Left lung (tissue), 10 donors: ENCODE measurements around the gene FHOD3. TPM values are rescaled to one million over a fixed set of nuclear protein-coding genes. Genes with fewer than 3 reads are reported as not detected.

ENCODE experiments used
- ATAC-seq: fragments of 200-7000 bp; cut with Tn5 transposase; one replicate; pipeline ENCODE4 v1.9.1; 2020; ENCODE audit warnings: moderate library complexity
- DNase-seq, 4 donors: peaks; one replicate each; pipeline ENCODE4 v3.0.0-alpha.2; 2013 to 2020
- H3K27ac ChIP-seq, 2 donors: fragments of 200-600 bp; sonication (generic) in 1 of 2; one replicate each; pipeline versions ENCODE4 v1.5.0 to v1.8.0; 2020 to 2021
- H3K27me3 ChIP-seq, 2 donors: fragments of 200-600 bp; sonication (generic) in 1 of 2; one replicate each; pipeline versions ENCODE4 v1.5.0 to v1.8.0; 2020 to 2021
- H3K36me3 ChIP-seq, 2 donors: fragments of 200-600 bp; sonication (generic) in 1 of 2; one replicate each; pipeline versions ENCODE4 v1.5.0 to v1.8.0; 2020 to 2021
- H3K4me1 ChIP-seq, 2 donors: fragments of 200-600 bp; one replicate each; pipeline ENCODE4 v1.8.0; 2021
- H3K4me3 ChIP-seq, 2 donors: fragments of 200-600 bp; sonication (generic) in 1 of 2; one replicate each; pipeline versions ENCODE4 v1.5.0 to v1.8.0; 2020 to 2021; ENCODE audit warnings: mild to moderate bottlenecking in 1 of 2
- H3K9me3 ChIP-seq, 2 donors: fragments of 200-600 bp; sonication (generic) in 1 of 2; one replicate each; pipeline versions ENCODE4 v1.5.0 to v1.8.0; 2020 to 2021
- CTCF ChIP-seq, 2 donors: fragments of 200-600 bp; sonication (generic) in 1 of 2; IDR thresholded peaks; one replicate each; pipeline versions ENCODE4 v1.5.0 to v1.8.0; 2021; ENCODE audit warnings: antibody characterized with exemption in 2 of 2
- intact Hi-C, 2 donors: fragments of 100-400 bp; cut with DNase I; formaldehyde crosslinking; loops; one replicate each; pipeline versions ENCODE4 v1.11.2 to v1.14.2; 2022
- polyA plus RNA-seq, 6 donors: library from polyadenylated mRNA; unstranded; fragments of 120-200 nt; gene quantifications; one replicate each; pipeline ENCODE4 v1.2.1, GENCODE V29; 2013; ENCODE audit not compliant: insufficient read length in 6 of 6
- total RNA-seq, 2 donors: library from RNA; stranded (reverse); fragmentation: NEBNext Ultra II Directional; extraction: Animal tissue kit (Norgen Biotek cat#: 25700); gene quantifications; one replicate each; pipeline ENCODE4 v1.2.1, GENCODE V29; 2021
- donor health status: DM: no; HTN: yes; CAD: no.
- donor health status: DM: no; HTN: no; CAD: no.

FHOD3 gene
- total and polyA plus RNA-seq, 8 donors: 0.55 to 2.9 (median 1.5) TPM

GRCh38 chr18:36526611-36527010 lies 229.1 kb downstream of the FHOD3 start:
- Histone ChIP-seq H3K4me3 (no peak overlapping the region), H3K9me3 (no peaks in the 10 kb centered on the region), H3K4me1 (no peaks in the 10 kb centered on the region), H3K27ac (no peak overlapping the region), H3K36me3 (no peaks in the 10 kb centered on the region), H3K27me3 (no peaks in the 10 kb centered on the region)
- ATAC-seq (no peak), DNase-seq (no peak)
- intact Hi-C loops: no loop called here
- no peak for TF ChIP-seq CTCF (IDR thresholded peaks at IDR 0.05)

- no peaks in the 10 kb centered on the region for H3K36me3 ChIP-seq
- no peaks in the 10 kb centered on the region for H3K4me1 ChIP-seq
- intact Hi-C loops: no loop called here
- H3K4me3 ChIP-seq: no peak overlapping the region
- ATAC-seq: no peak
- no peak for DNase-seq
- no peak overlapping the region for H3K27ac ChIP-seq
- H3K27me3 ChIP-seq: no peaks in the 10 kb centered on the region
- no peak for TF ChIP-seq CTCF (IDR thresholded peaks at IDR 0.05)
- no peaks in the 10 kb centered on the region for H3K9me3 ChIP-seq
These were observed 229.5 kb downstream of the FHOD3 start for GRCh38 chr18:36527051-36527450.

GRCh38 chr18:36527740-36528455 lies 230.4 kb downstream of the FHOD3 start:
- Histone ChIP-seq H3K4me1 (no peaks in the 10 kb centered on the region), H3K27me3 (no peaks in the 10 kb centered on the region), H3K36me3 (no peaks in the 10 kb centered on the region), H3K4me3 (no peak overlapping the region), H3K27ac (no peak overlapping the region), H3K9me3 (no peaks in the 10 kb centered on the region)
- ATAC-seq (no peak), DNase-seq (no peak)
- intact Hi-C loops: no loop called here
- TF ChIP-seq CTCF (IDR thresholded peaks at IDR 0.05): no peak

- H3K4me3 ChIP-seq: no peak overlapping the region
- H3K9me3 ChIP-seq: no peaks in the 10 kb centered on the region
- intact Hi-C loops: no loop called here
- no peak for TF ChIP-seq CTCF (IDR thresholded peaks at IDR 0.05)
- H3K4me1 ChIP-seq: no peaks in the 10 kb centered on the region
- no peaks in the 10 kb centered on the region for H3K36me3 ChIP-seq
- H3K27me3 ChIP-seq: no peaks in the 10 kb centered on the region
- no peak overlapping the region for H3K27ac ChIP-seq
- ATAC-seq (no peak), DNase-seq (no peak)
These were observed 232.2 kb downstream of the FHOD3 start for GRCh38 chr18:36529747-36530146.

- TF ChIP-seq CTCF (IDR thresholded peaks at IDR 0.05): no peak
- Histone ChIP-seq H3K4me3 (no peak overlapping the region), H3K4me1 (no peaks in the 10 kb centered on the region), H3K27me3 (no peaks in the 10 kb centered on the region), H3K9me3 (no peaks in the 10 kb centered on the region), H3K36me3 (no peaks in the 10 kb centered on the region), H3K27ac (no peak overlapping the region)
- no peak for ATAC-seq
- DNase-seq: no peak
- intact Hi-C loops: no loop called here
These were observed 233.3 kb downstream of the FHOD3 start for GRCh38 chr18:36530676-36531405.
